ENCODE measurements around the gene IDH1.

The IDH1 gene

DNA sequence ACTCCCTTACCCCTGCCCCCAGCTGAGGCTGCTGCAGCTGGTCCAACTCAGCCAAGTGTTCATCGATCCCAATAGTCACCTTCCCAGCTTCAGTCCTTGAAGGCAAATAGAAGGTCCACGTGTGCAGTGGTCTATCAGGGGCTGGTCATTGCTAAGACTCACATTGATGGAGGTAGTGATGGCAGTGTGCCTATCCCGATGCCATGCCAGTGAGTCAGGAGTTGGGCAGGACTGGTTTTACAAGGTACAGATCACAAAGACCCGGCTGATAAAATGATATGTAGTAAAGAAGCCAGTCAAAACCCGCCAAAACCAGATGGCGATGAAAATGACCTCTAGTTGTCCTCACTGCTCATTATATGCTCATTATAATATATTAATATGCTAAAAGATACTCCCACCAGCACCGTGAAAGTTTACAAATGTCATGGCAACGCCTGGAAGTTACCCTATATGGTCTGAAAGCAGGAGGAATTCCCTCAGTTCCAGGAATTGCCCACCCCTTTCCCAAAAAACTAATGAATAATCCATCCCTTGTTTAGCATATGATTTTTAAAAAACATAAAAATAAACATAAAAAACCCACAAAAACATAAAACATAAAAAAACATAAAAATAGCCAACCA, 62.1 kb downstream of the IDH1 start:
- no peak overlapping the region for H3K4me3 ChIP-seq (ENCODE audit: low read depth, low read length)
- in situ Hi-C loops (cut with HindIII; ENCODE audit: low sequenced_read_pairs) = no loop called here
- TF ChIP-seq, protein P1, sequence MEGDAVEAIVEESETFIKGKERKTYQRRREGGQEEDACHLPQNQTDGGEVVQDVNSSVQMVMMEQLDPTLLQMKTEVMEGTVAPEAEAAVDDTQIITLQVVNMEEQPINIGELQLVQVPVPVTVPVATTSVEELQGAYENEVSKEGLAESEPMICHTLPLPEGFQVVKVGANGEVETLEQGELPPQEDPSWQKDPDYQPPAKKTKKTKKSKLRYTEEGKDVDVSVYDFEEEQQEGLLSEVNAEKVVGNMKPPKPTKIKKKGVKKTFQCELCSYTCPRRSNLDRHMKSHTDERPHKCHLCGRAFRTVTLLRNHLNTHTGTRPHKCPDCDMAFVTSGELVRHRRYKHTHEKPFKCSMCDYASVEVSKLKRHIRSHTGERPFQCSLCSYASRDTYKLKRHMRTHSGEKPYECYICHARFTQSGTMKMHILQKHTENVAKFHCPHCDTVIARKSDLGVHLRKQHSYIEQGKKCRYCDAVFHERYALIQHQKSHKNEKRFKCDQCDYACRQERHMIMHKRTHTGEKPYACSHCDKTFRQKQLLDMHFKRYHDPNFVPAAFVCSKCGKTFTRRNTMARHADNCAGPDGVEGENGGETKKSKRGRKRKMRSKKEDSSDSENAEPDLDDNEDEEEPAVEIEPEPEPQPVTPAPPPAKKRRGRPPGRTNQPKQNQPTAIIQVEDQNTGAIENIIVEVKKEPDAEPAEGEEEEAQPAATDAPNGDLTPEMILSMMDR (IDR thresholded peaks at IDR 0.05; ENCODE audit: low read depth, low read length, missing control alignments) = no peak
- DNase-seq (ENCODE audit: low read depth) = no peak

DNA sequence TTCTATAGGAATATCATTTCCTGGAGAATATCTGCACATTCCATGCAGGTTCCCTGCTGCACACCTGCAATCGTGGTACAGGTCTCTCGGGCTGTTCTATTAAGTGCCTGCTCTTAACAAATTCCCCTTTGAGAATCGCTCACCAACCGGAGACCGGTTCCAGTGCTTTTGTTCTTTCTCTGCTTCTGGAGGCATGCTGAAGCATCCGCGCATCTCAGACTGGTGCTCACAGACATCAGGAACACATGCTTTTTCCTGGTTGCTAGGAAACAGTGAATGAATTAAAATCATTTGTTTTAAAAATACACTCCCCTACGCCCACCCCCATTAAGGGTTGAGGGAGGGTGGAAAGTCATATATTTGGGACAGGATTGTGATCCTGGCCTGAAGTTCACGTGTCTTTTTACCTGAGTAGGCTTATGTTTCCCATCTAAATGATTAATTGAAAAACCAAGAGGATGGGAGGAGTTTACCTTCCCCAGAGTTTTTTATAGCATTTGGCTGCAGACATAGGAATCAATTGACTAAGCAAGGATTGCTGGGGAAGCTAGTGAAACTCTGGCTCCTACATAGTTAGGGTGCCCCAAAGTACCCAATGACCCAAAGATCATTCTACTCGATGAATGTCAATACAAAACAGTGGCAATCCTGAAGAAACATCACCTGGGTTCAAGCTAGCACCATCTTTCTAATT, 64.9 kb downstream of the IDH1 start, which contains the start of gene C2orf80:
TSS of gene C2orf80 (minus strand) at position 221 of the 694 bp plus-strand sequence. CDS start 3,044 bp downstream, outside the sequence.
- DNase-seq (ENCODE audit: low read depth) = no peak
- TF ChIP-seq, protein P1 (IDR thresholded peaks at IDR 0.05; ENCODE audit: low read depth, low read length, missing control alignments) = no peak
- in situ Hi-C loops (cut with HindIII; ENCODE audit: low sequenced_read_pairs) = no loop called here
- no peak within 1 kb of the TSS for H3K4me3 ChIP-seq (ENCODE audit: low read depth, low read length)

DNA sequence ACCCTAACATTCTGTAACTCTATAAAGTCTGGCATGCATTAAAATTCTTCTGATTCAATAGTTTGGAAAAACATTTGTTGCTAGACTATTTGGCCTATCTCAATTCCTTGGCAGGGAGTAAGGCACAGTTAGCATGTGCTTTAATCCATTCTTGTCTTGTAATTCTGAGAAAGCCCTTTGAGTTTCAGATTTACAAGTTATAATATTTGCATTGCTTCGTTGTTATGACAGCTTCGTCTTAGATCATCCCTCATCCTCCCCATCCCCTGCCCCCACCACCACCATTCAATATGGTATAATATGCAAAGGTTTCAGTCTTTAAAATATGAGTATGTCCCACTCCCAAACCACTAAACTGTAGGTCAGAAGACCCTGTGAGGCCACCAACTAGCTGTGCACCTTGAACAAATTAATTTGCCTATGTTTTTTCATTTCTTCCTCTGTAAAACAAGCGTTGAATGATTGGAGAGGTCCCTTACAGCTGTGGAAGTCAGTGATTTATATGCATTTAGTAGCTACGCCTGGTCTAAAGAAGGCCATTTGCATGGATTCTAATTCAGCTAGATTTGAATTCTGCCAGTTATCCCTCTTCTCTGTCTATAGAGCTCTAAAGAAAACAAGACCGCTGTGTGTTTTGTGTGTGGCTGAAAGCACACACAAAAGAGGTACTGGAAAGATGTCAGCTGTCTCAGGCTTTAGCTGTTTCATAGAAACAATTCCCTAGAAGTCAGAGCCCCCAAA, 65.6 kb downstream of the IDH1 start:
- in situ Hi-C loops (cut with HindIII; ENCODE audit: low sequenced_read_pairs) = no loop called here
- no peak for DNase-seq (ENCODE audit: low read depth)
- TF ChIP-seq, protein P1 (IDR thresholded peaks at IDR 0.05; ENCODE audit: low read depth, low read length, missing control alignments) = no peak
- H3K4me3 ChIP-seq (ENCODE audit: low read depth, low read length) = no peak overlapping the region

- H3K4me3 ChIP-seq (ENCODE audit: low read depth, low read length) = no peak overlapping the region
- TF ChIP-seq, protein P1 (IDR thresholded peaks at IDR 0.05; ENCODE audit: low read depth, low read length, missing control alignments) = no peak
- DNase-seq (ENCODE audit: low read depth) = no peak
- in situ Hi-C loops (cut with HindIII; ENCODE audit: low sequenced_read_pairs) = no loop called here
These were observed 68.0 kb downstream of the IDH1 start for GRCh38 chr2:208186893-208187292.

- H3K4me3 ChIP-seq (ENCODE audit: low read depth, low read length) = no peak overlapping the region
- no peak for DNase-seq (ENCODE audit: low read depth)
- TF ChIP-seq, protein P1 (IDR thresholded peaks at IDR 0.05; ENCODE audit: low read depth, low read length, missing control alignments) = no peak
- in situ Hi-C loops (cut with HindIII; ENCODE audit: low sequenced_read_pairs) = no loop called here
These were observed 68.4 kb downstream of the IDH1 start for GRCh38 chr2:208186465-208186864.

All from astrocyte of the cerebellum (primary cell).